AG09319 (cell line): ENCODE data around the gene CFAP46.

Source experiments
- DNase-seq: peaks from one replicate; pipeline ENCODE4 v3.0.0-alpha.2; 2010; ENCODE audit warnings: low read depth; ENCODE audit errors: extremely low read depth
- TF ChIP-seq, protein P1 (sequence below): IDR thresholded peaks from 2 replicates; pipeline ENCODE4 v1.5.1; 2011; ENCODE audit warnings: low read depth, mild to moderate bottlenecking, inconsistent platforms, low read length, moderate library complexity

Gene CFAP46

DNA sequence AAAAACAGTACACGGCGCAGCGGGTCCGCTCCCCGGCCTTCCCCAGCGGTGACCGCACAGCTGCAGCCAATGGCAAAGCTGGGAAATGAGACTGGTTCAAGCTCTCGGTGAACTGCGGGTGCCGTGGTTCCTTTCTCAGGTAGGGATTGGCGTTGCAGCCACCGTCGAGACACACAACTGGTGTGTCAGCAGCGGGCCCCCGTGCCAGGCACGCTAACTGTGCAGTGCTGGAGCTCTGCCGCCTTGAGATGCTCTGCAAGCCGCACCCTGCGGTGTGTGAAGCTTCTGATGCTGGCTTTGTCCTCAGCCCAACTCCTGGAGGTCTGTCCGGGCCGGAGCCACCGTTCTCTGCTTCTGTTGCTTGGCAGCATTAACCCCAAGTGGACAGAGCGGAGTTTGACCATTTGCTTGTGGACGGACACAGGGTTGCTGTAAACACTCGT lies 135.8 kb downstream of the CFAP46 start:
- TF ChIP-seq, protein P1, sequence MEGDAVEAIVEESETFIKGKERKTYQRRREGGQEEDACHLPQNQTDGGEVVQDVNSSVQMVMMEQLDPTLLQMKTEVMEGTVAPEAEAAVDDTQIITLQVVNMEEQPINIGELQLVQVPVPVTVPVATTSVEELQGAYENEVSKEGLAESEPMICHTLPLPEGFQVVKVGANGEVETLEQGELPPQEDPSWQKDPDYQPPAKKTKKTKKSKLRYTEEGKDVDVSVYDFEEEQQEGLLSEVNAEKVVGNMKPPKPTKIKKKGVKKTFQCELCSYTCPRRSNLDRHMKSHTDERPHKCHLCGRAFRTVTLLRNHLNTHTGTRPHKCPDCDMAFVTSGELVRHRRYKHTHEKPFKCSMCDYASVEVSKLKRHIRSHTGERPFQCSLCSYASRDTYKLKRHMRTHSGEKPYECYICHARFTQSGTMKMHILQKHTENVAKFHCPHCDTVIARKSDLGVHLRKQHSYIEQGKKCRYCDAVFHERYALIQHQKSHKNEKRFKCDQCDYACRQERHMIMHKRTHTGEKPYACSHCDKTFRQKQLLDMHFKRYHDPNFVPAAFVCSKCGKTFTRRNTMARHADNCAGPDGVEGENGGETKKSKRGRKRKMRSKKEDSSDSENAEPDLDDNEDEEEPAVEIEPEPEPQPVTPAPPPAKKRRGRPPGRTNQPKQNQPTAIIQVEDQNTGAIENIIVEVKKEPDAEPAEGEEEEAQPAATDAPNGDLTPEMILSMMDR: no peak
- DNase-seq: no peak

DNA sequence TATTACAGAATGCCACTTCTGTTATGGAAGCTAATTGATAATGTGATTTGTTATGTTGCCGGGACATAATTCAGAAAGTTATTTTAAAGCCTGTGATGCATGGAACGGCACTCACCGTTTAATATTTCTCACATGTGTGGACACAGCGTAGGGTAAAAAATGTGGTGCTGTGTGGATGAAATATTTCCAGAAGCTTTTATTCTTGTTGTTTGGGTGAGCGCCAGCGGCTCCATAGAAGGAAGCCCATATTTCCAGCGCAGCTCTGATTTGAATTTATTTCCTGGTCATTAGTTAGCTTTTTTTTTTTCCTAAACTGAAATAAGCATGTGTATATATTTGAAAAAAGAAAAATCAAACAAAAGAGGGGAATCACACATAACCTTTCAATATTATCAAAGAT lies 136.3 kb downstream of the CFAP46 start:
- TF ChIP-seq, protein P1: no peak
- no peak for DNase-seq

DNA sequence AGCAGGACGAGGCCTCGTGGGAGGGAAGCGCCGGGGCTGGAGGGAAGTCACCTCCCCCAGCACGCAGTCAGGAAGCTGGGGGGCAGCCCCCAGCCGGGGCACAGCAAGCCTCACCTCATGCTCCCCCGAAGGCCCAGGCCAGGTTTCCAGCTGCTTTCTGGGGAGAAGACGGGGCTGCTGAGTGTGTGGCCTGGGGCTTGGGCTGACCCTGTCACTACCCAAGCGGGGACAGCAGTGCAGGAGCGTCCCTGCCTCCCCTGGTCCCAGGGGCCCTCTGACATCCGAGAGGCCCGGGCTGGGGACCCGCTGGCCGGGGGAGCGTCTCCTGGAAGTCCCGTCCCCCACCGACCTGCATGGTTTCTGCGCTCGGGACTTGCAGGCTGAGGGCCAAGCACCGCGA lies 136.8 kb downstream of the CFAP46 start:
- DNase-seq: no peak

DNA sequence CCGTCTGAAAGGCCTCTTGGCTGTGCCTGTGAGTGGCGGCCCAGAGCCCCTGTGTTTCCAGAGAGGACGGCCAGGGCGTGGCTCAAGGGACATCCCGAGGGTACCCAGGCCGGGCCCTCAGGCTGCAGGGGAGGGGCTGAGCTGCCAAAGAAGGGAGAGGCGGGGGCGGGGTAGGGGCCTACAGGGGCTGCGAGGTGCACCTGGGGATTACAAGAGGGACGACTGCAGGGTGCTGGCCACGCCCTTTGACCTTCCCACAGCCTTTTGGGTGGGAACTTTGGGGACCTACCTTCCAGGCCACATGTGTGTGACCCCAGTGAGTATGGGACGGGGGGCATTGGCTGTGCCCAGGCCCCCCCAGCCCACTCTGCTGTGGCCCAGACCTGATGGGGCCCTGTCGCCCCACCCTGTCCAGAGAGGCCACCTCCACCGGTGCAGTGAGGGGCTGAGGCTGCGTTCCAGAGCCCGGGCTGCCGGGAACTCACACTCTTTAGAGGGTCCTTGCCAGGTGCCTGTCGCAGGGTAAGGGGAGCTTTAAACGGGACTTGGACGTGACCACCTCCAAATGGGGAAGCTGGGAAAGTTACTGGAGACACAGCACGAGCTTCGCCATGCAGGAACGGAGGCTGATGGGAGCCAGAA lies 137.5 kb downstream of the CFAP46 start:
- TF ChIP-seq, protein P1: no peak
- no peak for DNase-seq

More for the DNA sequence above, 136.8 kb downstream of the CFAP46 start:
- TF ChIP-seq, protein P1: no peak

DNA sequence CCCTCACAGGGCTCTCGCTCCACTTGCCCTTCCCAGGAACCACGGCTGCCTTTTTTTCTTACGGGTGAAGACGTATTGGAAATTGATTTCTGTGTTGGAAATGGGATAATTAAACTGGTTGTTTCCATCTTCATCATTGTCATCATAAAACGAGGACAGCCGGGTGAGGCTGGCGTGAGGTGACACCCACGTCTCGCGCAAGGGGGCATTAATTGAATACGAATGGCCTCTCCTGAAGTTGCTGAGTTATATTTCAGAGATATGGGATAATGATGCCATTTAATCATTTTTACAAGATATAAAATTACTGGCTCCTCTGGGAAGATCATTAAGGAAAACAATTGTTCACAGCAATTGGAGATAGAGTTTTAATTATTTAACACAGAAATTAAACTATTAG lies 138.1 kb downstream of the CFAP46 start:
- TF ChIP-seq, protein P1: no peak
- DNase-seq: no peak

DNA sequence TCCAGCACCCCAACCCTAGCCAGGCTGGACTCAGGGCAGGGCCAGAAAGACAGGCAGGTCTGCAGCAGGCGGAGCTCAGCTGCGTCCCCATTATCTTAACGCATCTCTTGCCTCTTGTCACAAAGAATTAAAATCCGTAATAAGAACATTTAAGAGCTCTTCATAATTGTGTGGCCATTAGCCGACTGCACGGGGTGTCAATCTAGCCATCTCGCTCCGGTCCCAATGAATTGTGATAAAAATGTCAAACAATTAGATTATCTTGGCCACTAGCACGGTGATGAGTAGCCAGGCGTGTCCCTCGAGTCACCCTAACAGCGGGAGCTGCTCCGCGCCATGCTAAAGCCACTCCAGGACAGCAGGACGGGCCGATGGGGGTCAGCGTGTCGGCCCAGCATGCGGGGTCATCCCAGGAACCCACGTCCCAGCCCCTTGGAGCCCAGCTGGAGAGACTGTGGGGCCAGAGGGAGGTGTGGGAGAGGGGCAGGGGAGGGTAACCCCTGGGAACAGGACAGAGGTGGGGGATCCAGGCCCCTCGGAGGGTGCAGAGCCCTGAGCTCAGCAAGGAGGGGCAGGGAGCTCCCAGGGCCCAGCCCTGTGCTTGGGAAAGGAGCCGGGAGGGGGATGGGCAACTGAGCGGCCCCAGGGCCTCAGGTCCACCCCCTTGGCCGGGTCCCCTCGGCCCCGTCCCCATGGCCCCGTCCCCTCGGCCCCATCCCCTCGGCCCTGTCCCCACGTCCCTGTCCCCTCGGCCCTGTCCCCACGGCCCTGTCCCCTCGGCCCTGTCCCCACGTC lies 138.8 kb downstream of the CFAP46 start:
- DNase-seq: no peak
- TF ChIP-seq, protein P1: no peak

DNA sequence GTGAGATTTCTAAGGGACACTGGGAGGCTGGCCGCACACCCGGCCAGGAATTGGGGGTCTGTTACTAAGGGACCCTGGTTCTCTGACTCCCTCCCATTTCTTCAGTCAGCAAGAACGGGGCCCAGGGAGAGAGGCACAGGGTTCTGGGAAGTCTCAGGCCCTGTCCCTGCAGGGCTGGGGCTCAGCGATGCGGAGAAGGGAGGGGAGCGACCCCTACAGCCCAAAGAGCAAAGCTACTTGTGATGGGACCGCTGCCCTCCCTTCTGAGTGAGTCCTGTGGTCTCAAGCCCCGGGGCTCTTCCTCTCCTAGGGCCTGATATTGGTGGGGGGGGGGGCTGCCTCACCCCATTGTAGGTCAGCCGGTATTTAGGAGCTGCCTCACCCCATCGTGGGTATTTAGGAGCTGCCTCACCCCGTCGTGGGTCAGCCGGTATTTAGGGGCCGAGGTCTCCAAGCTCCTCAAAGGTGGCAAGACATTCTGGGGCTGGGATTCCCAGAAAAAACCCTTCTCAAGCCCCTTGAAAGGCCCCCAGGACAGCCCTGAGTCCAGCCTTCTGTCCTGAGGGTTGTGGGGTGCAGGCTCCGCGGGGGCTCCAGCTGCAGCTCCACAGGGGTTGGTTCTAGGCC lies 139.6 kb downstream of the CFAP46 start:
- no peak for DNase-seq
- TF ChIP-seq, protein P1: no peak
